Measurements from ENCODE around the gene KRT83. TPM values are rescaled to one million over a fixed set of nuclear protein-coding genes. Genes with fewer than 3 reads are reported as not detected.

The KRT83 gene
- total RNA-seq, 6 experiments from 2014 or later: not detected

DNA sequence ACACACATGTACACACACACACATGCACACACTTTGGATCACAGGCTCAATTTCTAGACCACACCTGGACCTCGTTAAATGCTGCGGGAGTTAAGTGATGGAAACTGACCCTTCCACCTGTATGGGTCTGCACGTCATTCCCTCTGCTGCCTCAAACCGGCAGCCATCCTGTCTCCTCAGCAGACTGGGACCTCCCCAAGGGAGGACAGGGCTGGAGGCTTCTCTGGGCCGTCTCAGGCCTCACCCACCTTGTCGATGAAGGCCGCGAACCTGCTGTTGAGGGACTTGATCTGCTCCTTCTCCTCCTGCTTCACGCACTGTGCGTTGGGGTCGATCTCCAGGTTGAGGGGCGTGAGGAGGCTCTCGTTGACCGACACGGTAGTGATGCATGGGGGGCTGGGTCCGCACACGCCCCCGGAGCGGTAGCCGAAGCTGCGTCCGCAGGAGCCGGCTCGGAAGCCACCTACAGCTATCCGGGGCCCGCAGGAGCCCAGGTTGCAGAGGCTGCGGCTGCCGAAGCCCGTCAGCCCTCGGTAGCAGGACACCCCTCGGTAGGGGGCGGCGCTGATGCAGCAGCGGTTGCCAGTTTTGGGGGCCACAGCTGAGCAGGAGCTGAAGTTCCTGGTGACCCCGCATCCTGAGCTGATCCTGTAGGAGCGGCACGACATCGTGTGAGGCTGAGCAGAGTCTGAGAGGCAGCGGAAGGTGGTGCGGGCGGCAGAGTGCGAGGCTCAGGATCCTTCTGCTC lies 45.7 kb upstream of the KRT83 start, which contains the start of gene KRT85:
KRT85 (minus strand) TSS at position 744 of the 748 bp plus-strand sequence; CDS start at position 668, 76 bp downstream.
- H3K4me1 Mint-ChIP-seq (ENCODE audit: low read depth): peaks cover 12% of the 10 kb centered on the region; the same call in 1 of the 2 replicates
- no peak for DNase-seq
- H3K9me3 Mint-ChIP-seq: no peaks in the 10 kb centered on the region
- no peaks in the 10 kb centered on the region for H3K36me3 Mint-ChIP-seq (ENCODE audit: low read depth)
- peaks cover 36% of the 10 kb centered on the region for H3K27me3 Mint-ChIP-seq (ENCODE audit: insufficient read depth)
- H3K27ac Mint-ChIP-seq: no peak within 1 kb of the TSS
- H3K4me3 Mint-ChIP-seq: no peak within 1 kb of the TSS
- TF ChIP-seq, protein P1, sequence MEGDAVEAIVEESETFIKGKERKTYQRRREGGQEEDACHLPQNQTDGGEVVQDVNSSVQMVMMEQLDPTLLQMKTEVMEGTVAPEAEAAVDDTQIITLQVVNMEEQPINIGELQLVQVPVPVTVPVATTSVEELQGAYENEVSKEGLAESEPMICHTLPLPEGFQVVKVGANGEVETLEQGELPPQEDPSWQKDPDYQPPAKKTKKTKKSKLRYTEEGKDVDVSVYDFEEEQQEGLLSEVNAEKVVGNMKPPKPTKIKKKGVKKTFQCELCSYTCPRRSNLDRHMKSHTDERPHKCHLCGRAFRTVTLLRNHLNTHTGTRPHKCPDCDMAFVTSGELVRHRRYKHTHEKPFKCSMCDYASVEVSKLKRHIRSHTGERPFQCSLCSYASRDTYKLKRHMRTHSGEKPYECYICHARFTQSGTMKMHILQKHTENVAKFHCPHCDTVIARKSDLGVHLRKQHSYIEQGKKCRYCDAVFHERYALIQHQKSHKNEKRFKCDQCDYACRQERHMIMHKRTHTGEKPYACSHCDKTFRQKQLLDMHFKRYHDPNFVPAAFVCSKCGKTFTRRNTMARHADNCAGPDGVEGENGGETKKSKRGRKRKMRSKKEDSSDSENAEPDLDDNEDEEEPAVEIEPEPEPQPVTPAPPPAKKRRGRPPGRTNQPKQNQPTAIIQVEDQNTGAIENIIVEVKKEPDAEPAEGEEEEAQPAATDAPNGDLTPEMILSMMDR (IDR thresholded peaks at IDR 0.05): no peak

DNA sequence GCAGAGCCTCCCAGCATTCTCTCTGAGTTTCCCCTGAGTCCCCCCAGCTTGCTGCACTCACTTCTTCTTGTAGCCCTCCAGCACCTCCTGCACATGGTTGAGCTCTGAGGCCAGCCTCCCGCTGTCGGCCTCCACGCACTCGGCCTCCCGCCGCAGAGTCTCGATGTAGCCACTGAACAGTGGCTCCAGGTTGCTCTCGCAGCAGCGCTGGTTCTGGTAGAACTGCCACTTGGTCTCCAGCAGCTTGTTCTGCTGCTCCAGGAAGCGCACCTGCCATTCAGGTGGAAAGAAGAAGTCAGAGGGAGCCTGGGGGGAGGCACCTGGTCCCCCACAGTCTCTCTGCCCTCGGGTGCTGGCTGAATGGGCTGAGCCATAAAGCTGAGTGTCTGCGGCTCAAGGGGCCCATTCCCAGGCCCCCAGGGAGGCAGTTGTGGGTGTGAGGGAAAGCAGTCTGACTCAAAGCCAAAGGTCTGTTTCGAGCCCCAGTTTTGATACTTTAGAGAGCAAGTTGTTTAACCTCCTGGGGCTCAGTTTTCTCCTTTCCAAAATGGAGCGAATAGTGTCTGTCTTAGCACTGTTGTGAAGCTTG lies 43.8 kb upstream of the KRT83 start:
- Mint-ChIP-seq H3K27me3 (ENCODE audit: insufficient read depth) (peaks cover 35% of the 10 kb centered on the region), H3K4me3 (no peak overlapping the region), H3K36me3 (ENCODE audit: low read depth) (no peaks in the 10 kb centered on the region), H3K27ac (no peak overlapping the region), H3K9me3 (no peaks in the 10 kb centered on the region), H3K4me1 (ENCODE audit: low read depth) (no peaks in the 10 kb centered on the region)
- TF ChIP-seq, protein P1 (IDR thresholded peaks at IDR 0.05): no peak
- no peak for DNase-seq

DNA sequence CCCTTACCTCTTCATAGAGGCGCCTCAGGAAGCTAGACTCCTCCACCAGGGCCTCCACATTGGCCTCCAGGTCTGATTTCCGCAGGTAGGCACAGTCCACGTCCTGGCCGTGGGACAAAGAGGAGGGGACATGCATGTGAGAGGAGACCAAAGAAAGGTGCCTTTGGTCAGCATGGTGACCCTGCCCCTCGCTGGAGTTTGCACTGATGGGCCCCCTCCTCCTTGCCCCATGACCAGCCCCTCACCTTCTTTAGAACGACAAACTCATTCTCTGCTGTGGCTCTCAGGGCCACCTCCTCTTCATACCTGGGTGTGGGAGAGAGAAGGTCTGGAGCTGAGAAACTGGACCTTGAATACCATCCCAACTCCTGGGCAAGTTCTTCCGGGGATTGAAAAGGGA lies 42.9 kb upstream of the KRT83 start:
- no peaks in the 10 kb centered on the region for H3K9me3 Mint-ChIP-seq
- no peak for DNase-seq
- no peak overlapping the region for H3K27ac Mint-ChIP-seq
- TF ChIP-seq, protein P1 (IDR thresholded peaks at IDR 0.05): no peak
- H3K4me1 Mint-ChIP-seq (ENCODE audit: low read depth): no peaks in the 10 kb centered on the region
- no peaks in the 10 kb centered on the region for H3K36me3 Mint-ChIP-seq (ENCODE audit: low read depth)
- peaks cover 37% of the 10 kb centered on the region for H3K27me3 Mint-ChIP-seq (ENCODE audit: insufficient read depth)
- H3K4me3 Mint-ChIP-seq: no peak overlapping the region

DNA sequence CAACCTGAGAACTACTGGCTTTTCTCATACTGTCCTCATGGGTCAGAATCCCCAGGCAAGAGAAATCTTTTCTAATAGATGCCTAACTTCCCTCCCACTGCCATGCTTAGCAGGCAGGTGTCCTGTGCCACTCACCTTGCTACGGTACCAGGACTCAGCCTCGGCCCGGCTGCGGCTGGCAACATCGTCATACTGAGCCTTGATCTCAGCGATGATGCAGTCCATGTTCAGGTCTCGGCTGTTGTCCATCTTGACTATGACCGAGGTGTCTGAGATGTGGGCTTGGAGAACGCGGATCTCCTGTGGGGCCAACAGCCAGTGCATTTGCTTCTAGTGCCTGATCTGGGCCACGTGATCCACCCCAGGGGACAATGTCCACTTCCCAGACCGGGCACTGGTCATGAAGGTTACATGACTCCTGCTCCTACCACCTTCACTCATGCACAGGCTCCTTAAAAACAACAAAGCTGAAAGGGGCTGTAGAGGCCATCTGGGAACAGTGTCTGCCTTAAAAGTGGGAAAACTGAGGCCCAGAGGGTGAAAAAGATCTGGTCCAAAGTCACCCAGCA lies 42.0 kb upstream of the KRT83 start:
- Mint-ChIP-seq H3K27me3 (ENCODE audit: insufficient read depth) (peaks cover 34% of the 10 kb centered on the region), H3K36me3 (ENCODE audit: low read depth) (no peaks in the 10 kb centered on the region)
- TF ChIP-seq, protein P1 (IDR thresholded peaks at IDR 0.05): no peak

DNA sequence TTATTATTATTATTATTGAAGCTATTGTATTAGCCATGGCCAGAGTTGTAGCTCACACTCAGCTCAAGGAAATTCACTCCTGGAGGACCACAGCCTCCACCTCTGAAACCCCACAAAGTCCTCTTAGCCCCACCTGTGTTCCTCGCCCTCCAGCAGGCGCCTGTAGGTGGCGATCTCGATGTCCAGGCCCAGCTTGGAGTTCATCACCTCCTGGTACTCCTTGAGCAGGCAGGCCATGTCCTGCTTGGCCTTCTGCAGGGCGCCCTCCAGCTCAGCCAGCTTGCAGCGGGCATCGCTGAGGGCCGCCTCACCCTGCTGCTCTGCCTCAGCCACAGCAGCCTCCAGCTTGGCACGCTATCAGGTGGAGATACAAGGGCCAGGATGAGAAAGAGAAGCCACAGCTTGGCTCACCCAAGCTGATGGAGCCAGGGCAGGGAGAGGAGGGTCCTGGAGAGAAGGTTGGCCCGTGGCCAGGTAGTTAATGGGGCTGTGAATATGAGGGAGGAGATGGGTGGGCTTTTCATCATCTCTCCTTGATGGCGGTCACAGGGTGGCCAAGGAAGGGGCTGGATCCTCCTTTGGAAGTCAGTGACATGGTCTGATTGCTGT lies 41.0 kb upstream of the KRT83 start:
- Mint-ChIP-seq H3K4me3 (no peak overlapping the region), H3K36me3 (ENCODE audit: low read depth) (no peaks in the 10 kb centered on the region), H3K9me3 (no peaks in the 10 kb centered on the region), H3K27ac (no peak overlapping the region), H3K4me1 (ENCODE audit: low read depth) (no peaks in the 10 kb centered on the region), H3K27me3 (ENCODE audit: insufficient read depth) (peaks cover 35% of the 10 kb centered on the region)
- no peak for DNase-seq
- TF ChIP-seq, protein P1 (IDR thresholded peaks at IDR 0.05): peak; percentile 61

More for the DNA sequence above, 42.0 kb upstream of the KRT83 start:
- H3K4me1 Mint-ChIP-seq (ENCODE audit: low read depth): no peaks in the 10 kb centered on the region
- H3K9me3 Mint-ChIP-seq: no peaks in the 10 kb centered on the region
- no peak overlapping the region for H3K4me3 Mint-ChIP-seq
- no peak for DNase-seq
- H3K27ac Mint-ChIP-seq: no peak overlapping the region
